Raji (cell line): ENCODE data around the gene LTBP2.

Source experiments
- POLR2A ChIP-seq: IDR thresholded peaks from 2 replicates; pipeline ENCODE4 v1.6.1; 2011; ENCODE audit warnings: low read depth, low read length, control low read depth; ENCODE audit not compliant: insufficient read depth

The LTBP2 gene

GRCh38 chr14:74502236-74503019 lies 109.6 kb downstream of the LTBP2 start:
- no peak for TF ChIP-seq POLR2A

GRCh38 chr14:74501691-74502090 lies 110.3 kb downstream of the LTBP2 start:
- no peak for TF ChIP-seq POLR2A

DNA sequence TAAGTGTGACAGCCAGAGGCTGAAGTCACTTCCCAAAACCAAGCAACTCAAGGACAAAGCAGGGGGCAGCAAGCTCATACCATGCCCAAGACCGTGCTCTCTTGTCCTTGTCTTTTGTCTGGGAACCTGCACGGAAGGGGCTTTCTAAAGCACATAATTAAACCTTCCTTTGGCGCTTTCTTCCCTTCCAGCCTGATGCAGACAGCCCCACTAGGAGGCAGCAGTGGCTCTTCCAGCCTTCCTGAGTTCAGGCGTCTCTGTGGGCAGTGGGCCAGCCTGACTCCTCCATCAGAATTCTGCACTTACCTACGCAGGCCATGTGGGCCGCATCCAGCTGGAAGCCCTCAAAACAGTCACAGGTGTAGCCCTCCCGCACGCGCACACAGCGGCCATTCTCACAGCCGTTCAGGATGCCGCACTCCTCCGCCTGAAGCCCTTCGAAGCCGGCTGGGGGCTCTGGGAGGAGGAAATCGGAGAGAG lies 110.9 kb downstream of the LTBP2 start:
- TF ChIP-seq POLR2A, result no peak

GRCh38 chr14:74500417-74501134 lies 111.5 kb downstream of the LTBP2 start:
- TF ChIP-seq POLR2A, result no peak

DNA sequence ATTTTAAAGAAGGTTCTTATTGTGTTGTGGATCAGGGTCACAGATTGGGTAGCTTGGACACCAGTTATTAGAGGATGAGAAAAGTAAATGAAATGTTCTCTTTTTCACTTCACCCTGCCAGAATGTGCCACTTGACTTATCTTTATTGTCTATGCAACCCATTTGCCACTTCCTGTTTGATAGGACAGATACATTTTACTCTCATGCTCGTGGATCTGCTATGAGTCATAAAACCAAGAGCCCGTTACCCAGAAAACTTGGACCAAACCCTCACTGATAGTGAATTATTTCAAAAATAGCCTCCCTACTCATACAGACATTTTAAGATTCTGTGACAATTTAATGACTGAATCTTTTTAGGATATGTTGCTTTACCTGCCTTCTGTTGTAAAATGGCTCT lies 116.7 kb downstream of the LTBP2 start:
- TF ChIP-seq POLR2A, result no peak

- TF ChIP-seq POLR2A, result peak; percentile 74
Measured at GRCh38 chr14:74493343-74494261, 118.4 kb downstream of the LTBP2 start, which contains the start of gene ISCA2. ISCA2 (plus strand) TSS chr14:74493765; CDS start chr14:74493775, 10 bp downstream.

GRCh38 chr14:74492776-74493342 lies 119.2 kb downstream of the LTBP2 start, which contains the start of gene NPC2:
NPC2 (minus strand) TSS chr14:74493305; CDS start chr14:74493274, 31 bp downstream.
- TF ChIP-seq POLR2A, result no peak

DNA sequence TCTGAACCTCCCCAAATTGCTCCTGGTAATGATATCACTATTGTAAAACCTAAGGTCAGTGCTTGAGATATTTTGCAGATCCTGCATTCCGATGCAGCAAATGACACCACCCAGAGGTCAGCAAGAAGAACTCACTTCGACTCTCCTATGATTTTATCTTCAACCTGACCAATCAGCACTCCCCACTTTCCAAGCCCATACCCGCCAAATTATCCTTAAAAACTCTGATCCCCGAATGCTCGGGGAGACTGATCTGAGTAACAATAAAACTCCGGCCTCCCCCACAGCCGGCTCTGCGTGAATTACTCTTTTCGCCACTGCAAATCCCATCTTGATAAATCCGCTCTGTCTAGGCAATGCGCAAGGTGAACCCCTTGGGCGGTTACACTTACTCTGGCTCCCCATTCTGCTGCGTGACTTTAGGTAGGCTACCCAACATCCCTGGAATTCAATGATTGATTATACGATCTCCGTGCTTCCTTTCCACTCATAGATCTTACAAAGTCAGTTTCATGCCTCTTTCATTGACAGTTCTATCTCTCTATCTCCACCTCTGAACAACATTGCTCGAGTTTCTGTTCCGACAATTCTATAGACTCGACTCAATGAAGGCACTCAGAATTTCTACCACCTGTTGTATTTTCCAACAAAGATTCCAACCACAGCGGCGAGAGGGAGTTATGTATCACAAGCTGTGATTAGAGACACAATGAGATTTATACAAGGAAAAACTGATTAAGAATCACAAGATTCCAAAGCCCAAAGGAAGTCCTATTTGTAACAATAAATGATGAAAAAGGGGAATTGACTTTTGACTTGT lies 119.9 kb downstream of the LTBP2 start:
- TF ChIP-seq POLR2A, result no peak

DNA sequence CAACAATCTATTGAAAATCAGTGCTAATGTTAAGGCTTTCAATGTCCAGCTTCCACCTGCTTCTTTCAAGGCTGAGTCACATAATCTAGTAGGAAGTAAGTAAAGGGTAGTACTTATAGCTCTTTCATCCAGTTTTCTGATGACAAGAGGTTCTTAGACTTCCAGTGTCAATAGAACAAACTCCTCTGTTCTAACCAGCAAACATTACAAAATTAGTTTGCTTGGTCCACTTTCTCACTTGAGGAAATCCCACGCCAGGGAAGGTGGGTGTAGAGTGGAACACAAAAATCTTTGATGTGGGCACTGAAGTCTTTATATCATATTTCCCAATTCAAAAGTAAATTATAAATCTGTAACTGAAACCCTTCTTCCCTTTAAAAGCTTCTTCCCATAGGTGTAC lies 121.6 kb downstream of the LTBP2 start:
- TF ChIP-seq POLR2A, result no peak

GRCh38 chr14:74488786-74489397 lies 123.1 kb downstream of the LTBP2 start:
- TF ChIP-seq POLR2A, result no peak

GRCh38 chr14:74486164-74486563 lies 125.9 kb downstream of the LTBP2 start:
- no peak for TF ChIP-seq POLR2A

DNA sequence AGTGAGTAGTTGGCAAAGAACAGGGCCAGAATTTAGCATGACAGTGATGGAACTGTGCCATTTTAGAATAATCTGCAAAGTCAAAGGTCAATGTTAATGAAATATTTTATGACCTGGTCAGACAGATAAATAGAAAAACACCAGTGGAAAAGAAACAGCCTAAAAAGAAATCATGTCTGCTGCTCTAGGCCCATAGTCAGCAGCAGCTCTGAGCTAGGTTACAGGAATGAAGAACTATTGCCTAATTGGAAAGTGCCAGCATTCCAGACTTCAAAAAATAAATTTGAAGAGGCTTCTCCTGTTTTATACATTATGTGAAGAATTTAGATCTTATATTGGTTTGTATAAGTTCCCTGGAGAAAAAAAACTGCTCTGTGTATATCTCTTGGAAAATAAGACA lies 128.7 kb downstream of the LTBP2 start:
- TF ChIP-seq POLR2A, result no peak

- no peak for TF ChIP-seq POLR2A
Measured at GRCh38 chr14:74482571-74482970, 129.5 kb downstream of the LTBP2 start.
